GM12864 (cell line): ENCODE measurements around the gene TET3.
A peak's percentile ranks its signal among the peaks of the same experiment; 100 is the strongest.
"Not testable (repeated sequence)": the region's sequence is repeated elsewhere in the genome, so short reads cannot be mapped to it uniquely, and the experiment has no call there.

Source experiments
- DNase-seq: peaks from one replicate; pipeline ENCODE4 v3.0.0-alpha.2; 2011; ENCODE audit warnings: low read depth
- H3K4me3 ChIP-seq: 2 replicates; pipeline ENCODE4 v1.5.1; 2011; ENCODE audit warnings: mild to moderate bottlenecking, low read depth, low read length, control low read depth
- TF ChIP-seq, protein P1 (sequence below): IDR thresholded peaks from 2 replicates; pipeline ENCODE4 v1.5.1; 2011; ENCODE audit warnings: low read depth, mild to moderate bottlenecking, moderate library complexity, low read length, control low read depth, inconsistent platforms; ENCODE audit errors: missing control alignments

Gene TET3

DNA sequence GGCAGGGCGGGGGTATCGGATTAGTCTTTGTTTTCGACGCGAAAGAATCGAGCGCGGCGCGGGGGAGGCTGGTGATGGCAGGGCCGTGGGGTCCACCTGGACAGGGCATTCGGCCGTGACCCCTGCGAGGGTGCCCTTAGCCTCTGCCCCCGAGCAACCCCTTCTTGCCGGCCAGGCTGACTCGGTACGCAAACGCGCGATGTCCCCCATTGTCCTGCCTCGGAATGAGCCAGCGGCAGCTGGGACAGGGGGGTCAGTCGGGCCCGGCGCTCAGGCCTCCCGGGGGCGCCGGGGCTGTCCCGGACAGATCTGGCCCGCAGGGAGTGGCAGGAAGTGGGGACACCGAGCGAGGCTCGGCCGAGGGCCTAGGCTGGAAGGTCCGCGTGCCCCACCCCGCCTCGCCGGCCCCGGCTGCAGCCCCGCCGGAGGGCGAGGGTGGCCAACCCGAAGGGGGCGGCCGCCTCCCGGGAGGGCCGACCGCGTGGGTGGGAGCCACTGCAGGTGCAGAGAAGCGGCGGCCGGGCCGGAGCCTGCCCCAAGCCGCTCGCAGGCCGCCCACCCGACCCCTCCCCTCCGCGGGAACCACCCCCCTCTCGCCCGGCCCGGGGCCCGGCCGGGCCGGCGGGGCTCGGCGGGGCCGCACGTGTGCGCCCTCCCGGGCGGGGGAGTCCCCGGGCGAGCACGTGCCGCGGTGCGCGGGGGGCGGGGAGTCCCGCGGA, at the start of gene TET3:
TET3 (plus strand) TSS at position 708 of the 719 bp plus-strand sequence. CDS start 1,494 bp downstream, outside the sequence.
- TF ChIP-seq, protein P1, sequence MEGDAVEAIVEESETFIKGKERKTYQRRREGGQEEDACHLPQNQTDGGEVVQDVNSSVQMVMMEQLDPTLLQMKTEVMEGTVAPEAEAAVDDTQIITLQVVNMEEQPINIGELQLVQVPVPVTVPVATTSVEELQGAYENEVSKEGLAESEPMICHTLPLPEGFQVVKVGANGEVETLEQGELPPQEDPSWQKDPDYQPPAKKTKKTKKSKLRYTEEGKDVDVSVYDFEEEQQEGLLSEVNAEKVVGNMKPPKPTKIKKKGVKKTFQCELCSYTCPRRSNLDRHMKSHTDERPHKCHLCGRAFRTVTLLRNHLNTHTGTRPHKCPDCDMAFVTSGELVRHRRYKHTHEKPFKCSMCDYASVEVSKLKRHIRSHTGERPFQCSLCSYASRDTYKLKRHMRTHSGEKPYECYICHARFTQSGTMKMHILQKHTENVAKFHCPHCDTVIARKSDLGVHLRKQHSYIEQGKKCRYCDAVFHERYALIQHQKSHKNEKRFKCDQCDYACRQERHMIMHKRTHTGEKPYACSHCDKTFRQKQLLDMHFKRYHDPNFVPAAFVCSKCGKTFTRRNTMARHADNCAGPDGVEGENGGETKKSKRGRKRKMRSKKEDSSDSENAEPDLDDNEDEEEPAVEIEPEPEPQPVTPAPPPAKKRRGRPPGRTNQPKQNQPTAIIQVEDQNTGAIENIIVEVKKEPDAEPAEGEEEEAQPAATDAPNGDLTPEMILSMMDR = no peak
- DNase-seq = no peak
- H3K4me3 ChIP-seq = peak within 1 kb of the TSS; percentile 63

DNA sequence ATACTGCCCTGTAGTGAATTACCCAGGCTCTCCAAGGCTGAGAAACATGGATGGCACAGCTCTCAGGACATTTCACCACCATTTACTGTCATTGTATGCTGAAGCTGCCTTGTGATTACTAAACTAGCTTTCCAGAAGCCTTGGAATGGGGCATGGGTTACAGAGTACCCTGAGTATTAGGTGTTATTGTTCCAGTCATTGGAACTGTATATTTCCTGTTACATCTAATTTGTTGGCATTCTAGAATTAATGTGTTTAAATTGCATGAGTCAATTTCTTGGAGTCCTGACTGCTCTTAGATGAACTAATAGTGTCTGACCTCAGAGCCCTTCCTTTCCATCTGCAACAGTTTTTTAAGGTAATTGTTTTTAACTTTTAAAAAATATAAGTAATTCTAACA, 49.1 kb upstream of the TET3 start:
- no peak for DNase-seq
- H3K4me3 ChIP-seq = no peak overlapping the region
- TF ChIP-seq, protein P1 = no peak

DNA sequence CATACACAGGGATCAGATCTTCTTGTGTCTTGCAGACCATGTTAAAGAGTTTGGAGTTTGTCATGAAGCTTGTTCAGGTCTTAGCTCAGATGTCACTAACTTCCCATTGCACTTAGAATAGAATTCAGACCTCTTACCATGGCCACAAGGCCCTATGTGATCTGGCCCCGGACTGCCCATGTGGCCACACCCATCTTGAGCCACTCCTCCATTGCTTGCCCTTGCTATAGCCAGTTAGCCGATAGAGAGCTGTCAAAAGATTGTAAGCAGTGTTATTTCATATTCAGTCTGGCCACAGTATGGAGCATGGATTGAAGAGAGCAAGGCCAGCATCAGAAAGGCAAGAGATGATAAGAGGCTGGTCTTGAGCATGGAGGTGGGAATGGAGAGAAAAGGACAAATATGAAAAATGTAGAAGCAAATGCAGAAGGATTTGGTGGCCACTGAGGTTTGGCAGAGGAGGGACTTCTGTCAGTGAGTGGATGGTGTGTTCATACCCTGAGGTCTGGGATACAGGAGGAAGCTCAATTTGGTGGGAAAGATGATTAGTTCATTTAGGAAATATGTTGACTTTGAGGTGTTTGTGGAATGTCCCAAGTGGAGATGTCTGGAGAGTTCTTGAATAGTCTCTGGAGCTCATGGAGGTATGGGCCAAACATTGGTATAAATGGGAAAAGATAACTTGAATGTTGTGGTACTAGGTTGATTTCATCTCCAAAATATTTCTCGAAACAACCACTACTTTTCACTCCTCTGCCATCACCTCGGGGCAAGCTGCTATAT, 47.4 kb upstream of the TET3 start:
- DNase-seq = no peak
- TF ChIP-seq, protein P1 = no peak
- no peak overlapping the region for H3K4me3 ChIP-seq

DNA sequence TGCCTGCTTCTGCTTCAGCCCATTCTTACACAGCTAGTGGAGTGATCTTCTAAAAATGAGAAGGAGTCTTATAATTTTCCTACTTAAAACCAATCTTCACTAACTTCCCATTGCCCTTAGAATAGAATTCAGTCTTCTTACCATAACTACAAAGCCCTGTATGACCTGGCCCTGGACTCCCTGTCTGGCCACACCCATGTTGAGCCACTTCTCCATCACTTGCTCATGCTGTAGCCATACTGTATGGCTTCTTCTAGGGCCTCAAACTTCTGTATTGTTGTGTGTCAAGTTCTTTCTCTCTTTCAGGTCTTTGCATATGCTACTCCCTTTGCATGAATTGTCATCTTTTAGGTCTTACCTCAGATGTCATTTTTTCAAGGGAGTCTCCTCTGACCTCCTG, 46.8 kb upstream of the TET3 start:
- no peak overlapping the region for H3K4me3 ChIP-seq
- TF ChIP-seq, protein P1 = no peak
- DNase-seq = no peak

DNA sequence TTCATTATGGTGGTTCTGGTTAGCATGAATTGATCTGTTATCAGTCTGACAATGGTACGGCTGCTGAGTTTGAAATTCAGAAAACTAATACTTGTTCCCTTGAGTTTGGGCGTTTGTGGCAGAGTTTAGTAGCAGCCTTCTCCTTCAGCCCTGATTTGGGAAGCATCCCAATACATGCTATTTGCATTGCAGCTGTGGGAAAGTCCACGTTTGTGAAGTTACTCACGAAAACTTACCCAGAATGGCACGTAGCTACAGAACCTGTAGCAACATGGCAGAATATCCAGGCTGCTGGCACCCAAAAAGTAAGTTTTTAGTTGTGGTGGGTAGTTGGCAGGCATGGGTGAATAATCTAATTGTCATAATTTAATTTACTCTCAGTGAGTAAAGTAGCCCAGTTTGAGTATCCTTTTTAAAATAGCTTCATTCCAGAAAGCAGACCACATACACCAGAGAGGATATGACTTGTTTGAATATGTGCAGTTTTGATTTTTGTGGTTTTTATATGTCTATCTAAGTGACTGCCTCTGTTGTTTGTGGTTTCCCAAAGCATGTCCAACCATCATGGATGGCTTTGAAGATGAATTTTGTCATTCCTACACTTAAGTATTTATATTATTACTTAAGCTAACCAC, 45.9 kb upstream of the TET3 start:
- H3K4me3 ChIP-seq = no peak overlapping the region
- no peak for DNase-seq
- TF ChIP-seq, protein P1 = no peak

DNA sequence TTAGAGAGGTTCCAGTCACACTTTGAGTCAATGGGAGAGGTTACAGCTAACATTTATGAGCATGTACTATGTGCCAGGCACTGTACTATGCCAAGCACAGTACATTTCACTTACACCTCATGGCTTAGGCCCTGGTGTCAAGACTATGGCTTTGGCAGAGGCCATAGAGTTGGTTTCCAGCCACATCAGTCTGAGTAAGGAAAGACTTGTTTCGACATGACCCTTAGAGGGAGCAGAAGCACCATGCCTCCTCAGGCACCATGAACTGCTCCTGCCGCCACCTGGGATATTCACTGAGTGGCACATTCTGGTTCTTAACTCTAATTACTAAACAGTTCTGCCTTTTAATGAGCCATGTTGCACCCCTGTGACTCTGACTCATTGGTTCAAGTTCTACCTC, 45.3 kb upstream of the TET3 start:
- no peak for DNase-seq
- no peak overlapping the region for H3K4me3 ChIP-seq
- TF ChIP-seq, protein P1 = no peak

DNA sequence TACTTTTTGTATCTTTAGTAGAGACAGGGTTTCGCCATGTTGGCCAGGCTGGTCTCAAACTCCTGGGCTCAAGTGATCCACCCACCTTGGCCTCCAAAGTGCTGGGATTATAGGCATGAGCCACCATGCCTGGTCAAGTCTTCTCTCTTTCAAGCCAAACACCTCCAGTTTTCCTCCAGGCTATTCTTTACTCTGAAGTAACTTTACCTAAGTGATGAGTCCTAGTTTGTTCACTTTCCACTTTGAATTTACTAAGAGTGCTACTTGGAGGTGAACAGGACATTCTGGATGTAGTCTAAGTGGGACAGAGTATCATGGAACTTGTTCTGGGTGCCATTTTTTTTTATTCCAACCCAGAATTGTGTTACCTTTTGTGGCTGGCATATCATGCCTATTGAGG, 44.6 kb upstream of the TET3 start:
- not testable (repeated sequence) for DNase-seq, H3K4me3 ChIP-seq
